WI38 (cell line): ENCODE data around the gene CDK19.

ENCODE experiments used
- H3K4me3 ChIP-seq: 2 replicates; pipeline ENCODE4 v1.5.1; 2011; ENCODE audit warnings: low read depth, mild to moderate bottlenecking, control low read depth, low read length
- TF ChIP-seq, protein P1 (sequence below): IDR thresholded peaks from 2 replicates; pipeline ENCODE4 v1.5.1; 2012; ENCODE audit warnings: low read depth, mild to moderate bottlenecking, control low read depth, low read length

Gene CDK19

DNA sequence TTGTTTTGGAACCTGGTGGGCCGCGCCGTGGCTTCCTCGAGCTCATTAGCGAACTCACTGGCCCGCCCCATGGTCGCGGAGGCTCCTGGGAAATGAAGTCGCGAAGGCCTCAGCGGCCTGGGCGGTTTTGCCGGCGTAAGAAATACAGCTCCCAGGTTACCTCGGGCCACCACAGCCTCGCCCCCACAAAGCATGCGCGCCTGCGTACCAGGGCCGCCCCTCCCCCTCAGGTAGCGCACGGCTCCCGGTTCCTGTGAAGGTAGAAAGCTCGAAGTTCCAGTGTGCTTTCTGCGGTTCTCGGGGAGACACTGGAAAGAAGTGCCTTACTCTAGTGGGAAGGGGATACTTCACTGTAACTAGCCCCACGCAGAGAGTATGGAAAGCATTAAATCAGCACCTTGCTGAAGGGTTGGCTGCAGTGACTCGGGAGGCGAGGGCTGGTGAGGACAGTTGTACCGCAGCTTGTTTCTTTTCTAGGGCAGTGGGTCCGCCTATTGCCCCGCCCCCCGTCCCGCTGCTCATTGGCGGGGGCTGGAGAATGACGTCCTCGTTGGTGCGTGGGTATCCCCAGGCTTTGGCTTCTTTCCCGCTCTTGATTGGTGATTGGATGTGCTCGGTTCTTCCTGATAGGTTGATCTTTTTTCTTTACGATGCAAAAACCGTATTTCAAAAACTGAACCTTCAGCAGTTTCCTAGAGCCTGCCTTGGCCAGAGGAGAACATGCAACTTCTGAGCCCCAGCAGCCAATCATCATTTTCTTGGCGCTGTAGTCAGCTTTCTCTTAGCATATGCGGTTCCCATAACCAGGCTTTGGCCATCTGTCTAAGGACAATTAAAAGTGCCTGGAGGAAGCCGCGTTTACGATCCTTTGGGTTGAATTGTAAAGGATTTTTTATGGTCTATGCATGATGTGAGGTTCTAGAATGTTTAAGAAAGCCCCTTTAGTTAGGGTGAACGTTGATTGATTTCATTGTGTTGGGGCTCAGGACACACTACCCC lies at the start of gene CDK19:
CDK19 (minus strand) TSS at position 59 of the 999 bp plus-strand sequence. CDS start 333 bp downstream, outside the sequence.
- TF ChIP-seq, protein P1, sequence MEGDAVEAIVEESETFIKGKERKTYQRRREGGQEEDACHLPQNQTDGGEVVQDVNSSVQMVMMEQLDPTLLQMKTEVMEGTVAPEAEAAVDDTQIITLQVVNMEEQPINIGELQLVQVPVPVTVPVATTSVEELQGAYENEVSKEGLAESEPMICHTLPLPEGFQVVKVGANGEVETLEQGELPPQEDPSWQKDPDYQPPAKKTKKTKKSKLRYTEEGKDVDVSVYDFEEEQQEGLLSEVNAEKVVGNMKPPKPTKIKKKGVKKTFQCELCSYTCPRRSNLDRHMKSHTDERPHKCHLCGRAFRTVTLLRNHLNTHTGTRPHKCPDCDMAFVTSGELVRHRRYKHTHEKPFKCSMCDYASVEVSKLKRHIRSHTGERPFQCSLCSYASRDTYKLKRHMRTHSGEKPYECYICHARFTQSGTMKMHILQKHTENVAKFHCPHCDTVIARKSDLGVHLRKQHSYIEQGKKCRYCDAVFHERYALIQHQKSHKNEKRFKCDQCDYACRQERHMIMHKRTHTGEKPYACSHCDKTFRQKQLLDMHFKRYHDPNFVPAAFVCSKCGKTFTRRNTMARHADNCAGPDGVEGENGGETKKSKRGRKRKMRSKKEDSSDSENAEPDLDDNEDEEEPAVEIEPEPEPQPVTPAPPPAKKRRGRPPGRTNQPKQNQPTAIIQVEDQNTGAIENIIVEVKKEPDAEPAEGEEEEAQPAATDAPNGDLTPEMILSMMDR: no peak
- H3K4me3 ChIP-seq: peak within 1 kb of the TSS; percentile 86

DNA sequence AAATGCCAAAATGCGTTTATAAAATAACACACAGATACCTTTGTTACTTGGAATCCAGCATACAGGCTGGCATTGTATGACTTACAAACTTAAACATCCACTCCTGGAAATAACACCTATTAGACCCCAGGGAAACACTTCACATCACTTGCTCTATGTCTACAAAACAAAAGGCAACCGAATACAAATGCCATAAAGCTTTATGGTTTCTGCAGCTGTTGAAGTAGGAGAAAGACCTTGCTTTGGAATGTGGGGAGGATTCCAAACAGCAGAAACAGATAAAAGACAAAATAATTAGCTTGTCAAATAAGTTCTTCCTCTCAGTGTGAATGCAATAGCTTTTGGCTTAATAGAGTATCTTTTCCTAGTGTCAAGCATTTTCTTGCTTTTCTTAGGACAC lies 49.6 kb upstream of the CDK19 start:
- no peak overlapping the region for H3K4me3 ChIP-seq
- TF ChIP-seq, protein P1: no peak

DNA sequence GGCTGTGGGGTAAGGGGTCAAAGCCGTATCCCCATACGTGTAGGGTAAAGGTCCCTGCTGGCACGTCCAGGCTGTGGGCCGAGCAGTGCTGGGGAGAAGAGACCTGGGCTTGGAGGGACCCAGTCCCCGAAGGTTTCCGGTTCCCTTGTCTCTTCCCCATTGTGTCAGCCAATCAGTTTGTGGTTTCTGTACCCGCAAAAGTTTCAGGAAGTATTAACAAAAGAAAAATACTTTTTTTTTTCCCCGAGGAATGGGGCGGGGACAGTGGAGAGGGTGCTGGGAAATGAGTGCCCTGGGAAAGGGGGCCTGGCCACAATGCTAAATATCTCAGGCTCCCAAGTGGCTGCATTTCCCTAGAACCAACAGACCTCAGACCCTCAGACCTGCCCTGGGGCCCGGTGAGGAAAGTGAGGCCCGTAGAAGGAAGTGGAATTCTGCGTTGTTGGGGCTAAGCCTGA lies 44.1 kb upstream of the CDK19 start:
- H3K4me3 ChIP-seq: no peak overlapping the region
- TF ChIP-seq, protein P1: no peak

DNA sequence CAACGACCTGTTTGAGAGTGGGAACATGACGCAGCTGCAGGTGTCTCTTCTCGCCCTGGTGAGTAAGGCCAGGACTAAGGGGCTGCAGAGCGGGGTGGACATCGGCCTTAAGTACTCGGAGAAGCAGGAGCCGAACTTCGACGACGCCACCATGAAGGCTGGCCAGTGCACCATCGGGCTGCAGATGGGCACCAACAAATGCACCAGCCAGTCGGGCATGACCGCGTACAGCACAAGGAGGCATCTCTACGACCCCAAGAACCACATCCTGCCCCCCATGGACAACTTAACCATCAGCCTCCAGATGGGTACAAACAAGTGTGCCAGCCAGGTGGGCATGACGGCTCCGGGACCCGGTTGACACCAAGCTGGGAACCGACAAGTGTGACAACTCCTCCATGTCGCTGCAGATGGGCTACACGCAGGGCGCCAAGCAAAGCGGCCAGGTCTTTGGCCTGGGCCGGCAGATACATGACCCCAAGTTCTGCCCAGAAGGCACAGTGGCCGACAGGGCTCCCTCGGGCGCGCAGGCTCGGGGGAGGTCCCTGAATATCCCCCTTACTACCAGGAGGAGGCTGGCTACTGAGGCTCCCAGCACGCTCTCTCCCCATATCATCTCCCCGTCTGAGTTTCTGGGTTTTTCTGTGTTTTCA lies 43.4 kb upstream of the CDK19 start:
- no peak overlapping the region for H3K4me3 ChIP-seq
- TF ChIP-seq, protein P1: no peak

DNA sequence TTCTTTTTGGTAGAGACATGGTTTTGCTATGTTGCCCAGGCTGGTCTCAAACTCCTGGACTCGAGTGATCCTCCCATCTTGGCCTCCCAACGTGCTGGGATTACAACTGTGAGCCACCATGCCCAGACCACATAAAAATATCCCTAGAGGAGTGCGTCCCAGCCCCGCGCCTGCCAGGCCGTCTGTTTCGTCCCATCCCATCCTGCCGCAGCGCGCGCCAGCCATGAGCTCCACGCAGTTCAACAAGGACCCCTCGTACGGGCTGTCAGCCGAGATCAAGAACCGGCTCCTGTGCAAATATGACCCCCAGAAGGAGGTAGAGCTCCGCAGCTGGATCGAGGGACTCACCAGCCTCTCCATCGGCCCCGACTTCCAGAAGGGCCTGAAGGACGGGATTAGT lies 42.7 kb upstream of the CDK19 start:
- TF ChIP-seq, protein P1: no peak
- H3K4me3 ChIP-seq: no peak overlapping the region

DNA sequence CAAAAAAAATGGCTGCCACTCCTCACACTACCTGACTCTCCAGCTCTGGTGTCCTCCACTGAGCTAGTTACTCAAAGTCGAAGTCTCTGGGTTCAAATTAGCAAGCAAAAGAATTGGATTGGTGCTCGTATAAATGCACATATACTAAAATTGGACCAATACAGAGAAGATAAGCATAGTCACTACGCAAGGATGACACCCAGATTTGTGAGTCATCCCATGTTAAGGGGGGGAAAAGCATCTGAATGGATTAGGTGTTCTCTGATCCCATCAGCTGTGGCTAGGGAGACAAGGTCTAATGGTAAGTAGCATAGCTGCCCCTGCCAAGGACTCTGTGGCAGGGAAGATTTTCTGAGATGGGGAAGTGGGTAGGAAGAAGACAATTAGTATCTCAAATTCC lies 41.0 kb upstream of the CDK19 start:
- TF ChIP-seq, protein P1: no peak
- no peak overlapping the region for H3K4me3 ChIP-seq
